GM18868 (cell line): ENCODE measurements around the gene IMPA2.
A peak's percentile ranks its signal among the peaks of the same experiment; 100 is the strongest.

Source experiments
- ATAC-seq: cut with Tn5 transposase; IDR thresholded peaks from one replicate; pipeline ENCODE4 v1.9.1; 2021; ENCODE audit warnings: mild to moderate bottlenecking, moderate library complexity; ENCODE audit not compliant: unreplicated experiment

Gene IMPA2

GRCh38 chr18:11987527-11987926, 6.2 kb downstream of the IMPA2 start:
- ATAC-seq, result no peak

- ATAC-seq, result no peak
Measured at GRCh38 chr18:11989174-11989573, 7.9 kb downstream of the IMPA2 start.

DNA sequence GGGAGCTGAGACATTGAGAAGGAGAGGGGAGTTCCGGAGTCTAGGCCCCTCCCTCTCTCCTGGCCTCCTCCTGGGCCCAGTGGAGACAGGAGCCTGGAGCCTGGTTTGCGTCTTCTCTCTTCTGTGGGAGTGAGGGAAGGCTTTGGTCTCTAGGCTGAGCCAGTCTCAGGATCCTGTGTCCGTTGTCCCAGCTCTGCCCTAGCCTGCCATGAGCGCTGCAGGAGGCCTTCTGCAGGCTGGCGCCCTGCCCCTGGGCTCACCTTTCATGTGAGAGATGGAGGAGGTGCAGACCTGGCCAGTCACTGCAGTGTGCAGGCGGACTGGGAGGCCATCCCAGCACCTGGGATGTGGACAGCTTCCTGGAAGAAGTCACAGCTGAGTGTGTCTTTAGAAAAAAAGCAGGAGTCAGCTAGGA, 8.7 kb downstream of the IMPA2 start:
- ATAC-seq, result no peak

DNA sequence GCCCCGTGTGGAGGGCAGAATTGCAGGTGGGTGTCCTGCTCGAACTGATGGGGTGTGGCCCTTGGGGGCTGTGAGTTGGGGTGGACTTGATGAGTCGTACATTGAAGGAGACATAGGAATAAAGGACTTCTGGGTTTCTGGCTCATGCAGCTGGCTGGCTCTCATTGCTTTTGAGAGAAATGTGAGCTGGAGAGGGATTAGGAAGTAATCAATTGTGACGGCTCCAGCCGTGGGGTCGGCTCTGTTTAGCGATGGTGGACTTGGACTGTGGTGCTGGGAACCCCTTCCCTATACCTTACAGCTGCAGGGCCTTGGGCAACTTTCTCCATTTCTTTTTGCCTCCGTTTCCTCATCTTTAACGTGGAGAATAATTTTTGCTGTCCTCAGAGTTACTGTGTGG, 9.2 kb downstream of the IMPA2 start:
- ATAC-seq, result no peak

GRCh38 chr18:11991021-11991795, 9.9 kb downstream of the IMPA2 start:
- no peak for ATAC-seq

- no peak for ATAC-seq
Measured at GRCh38 chr18:11992096-11992790, 10.9 kb downstream of the IMPA2 start.

DNA sequence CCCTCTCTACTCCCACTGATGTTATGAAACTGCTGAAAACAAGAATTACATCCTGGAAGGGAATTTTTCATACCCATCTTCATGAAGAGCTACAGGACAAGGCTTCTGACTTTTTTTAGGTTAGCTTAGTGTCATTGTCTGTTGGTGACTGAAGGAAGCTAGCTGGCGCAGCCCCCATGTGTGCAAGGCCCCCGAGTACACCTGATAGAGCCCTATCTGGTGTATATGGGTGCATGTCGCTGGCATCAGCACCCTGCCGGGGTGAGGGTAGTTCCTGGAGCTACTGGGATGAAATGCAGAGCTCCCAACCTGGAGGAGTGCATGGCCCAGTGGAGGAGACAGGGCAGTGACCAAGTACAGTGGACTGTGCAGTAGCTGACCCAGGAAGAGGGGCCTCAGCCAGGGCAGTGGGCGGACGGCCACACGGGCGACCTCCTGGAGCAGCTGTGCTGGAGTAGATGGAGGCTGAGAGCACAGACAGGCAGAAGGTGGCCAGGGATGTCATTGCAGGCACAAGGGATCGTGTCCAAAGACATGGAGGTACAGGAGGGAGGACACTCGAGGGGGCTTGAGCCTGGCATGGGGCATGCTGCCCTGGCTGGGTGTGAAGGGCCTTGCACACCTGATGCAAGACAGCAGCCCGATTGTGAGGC, 12.1 kb downstream of the IMPA2 start:
- no peak for ATAC-seq

GRCh38 chr18:11994336-11994702, 13.0 kb downstream of the IMPA2 start:
- no peak for ATAC-seq

DNA sequence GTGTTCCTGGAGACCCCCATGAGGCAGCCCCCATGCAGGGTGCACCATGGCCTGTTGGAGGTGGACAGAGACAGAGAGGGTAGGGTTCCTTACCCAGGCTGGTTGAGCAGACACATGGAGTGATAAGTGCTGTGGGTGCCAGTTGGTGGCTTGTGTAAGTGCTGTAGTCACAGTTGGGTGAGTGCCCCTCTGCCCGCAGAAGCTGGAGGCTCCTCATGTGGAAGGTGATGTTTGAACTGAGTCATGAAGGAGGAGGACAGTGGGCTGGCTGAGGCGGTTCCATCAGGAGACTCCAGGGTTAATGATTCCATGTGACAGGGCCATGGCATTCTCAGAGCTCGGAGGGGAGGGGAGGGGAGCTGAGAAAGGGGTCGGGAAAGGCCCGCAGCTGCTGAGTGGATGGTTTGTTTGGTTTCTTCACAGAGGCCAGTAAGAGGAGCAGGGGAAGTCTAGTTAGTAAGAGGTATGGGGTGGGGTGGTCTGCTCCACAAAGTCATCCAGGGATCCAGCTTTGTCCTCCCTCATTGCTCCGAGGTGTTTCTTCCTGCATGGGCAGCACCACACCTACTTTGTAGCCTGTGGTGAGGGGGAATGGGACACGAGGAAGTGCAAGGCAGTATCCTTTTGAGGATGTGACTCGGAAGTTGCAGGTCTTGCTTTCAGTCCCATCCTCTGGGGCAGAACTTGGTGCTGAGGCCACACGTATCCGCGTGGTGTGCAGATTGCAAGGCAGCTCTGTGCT, 13.6 kb downstream of the IMPA2 start:
- ATAC-seq, result no peak

- ATAC-seq, result peak; percentile 76
Measured at GRCh38 chr18:11995445-11996189, 14.3 kb downstream of the IMPA2 start.

- no peak for ATAC-seq
Measured at GRCh38 chr18:11996190-11996754, 15.0 kb downstream of the IMPA2 start.

DNA sequence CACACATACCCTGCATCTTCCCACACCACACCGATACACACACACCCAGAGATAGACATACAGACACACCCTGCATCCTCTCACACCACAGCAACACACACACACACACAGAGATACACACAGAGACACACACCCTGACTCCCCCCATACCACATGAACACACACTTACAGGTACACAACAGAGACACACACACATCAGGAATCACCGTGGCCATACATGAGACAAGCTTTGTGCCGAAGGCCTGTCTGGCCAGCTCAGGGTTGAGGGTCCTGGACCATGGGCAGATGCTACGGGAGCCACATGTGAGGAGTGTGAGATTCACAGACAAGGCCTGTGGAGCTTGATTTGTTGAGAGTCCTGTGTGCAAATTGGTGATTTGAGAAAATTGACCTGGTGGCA, 15.6 kb downstream of the IMPA2 start:
- ATAC-seq, result no peak

- ATAC-seq, result no peak
Measured at GRCh38 chr18:11997466-11997865, 16.2 kb downstream of the IMPA2 start.

DNA sequence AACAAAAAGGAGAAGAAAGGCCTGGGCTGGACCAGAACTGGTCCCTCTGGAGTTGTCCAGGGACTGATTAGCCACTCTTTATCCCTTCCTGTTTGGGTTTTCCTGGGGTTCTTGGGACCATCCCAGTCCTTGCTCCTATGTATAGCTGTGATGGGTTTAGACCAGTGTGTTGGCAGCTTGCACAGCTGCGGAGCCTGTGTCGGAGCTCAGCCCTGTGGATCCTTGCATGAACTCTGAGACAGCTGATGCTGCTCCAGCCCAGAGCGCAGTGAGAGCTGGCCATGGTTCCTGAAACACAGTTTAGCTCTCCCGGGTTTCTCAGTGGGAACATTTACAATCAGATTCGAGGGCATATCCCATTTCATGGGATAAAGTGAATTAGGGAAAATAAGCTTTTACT, 16.9 kb downstream of the IMPA2 start:
- no peak for ATAC-seq

GRCh38 chr18:11999429-11999828, 18.1 kb downstream of the IMPA2 start:
- ATAC-seq, result no peak

DNA sequence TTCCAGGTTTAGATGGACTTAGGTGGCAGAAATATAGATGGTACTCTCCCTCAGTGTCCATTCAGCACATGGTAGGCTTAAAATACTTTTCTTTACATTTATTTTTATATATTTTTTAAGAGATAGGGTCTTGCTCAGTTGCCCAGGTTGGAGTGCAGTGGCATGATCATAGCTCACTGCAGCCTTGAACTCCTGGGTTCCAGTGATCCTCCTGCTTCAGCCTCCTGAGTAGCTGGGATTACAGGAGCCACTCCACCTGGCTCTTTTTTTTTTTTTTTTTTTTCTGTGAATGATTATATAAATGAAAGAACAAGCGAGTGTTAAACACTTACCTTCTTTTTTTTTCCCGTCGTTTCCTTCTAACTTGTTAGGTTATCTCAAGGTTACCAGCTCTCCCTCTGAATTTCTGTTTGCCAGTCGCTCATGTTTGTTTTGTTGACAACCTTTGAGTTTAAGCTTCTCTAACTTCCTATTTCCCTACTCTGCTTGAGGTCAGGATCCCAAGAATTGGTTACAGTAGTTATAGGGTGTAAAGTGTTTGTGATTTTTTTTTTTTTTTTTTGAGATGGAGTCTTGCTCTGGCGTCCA, 18.9 kb downstream of the IMPA2 start:
- ATAC-seq, result no peak

GRCh38 chr18:12001421-12001820, 20.1 kb downstream of the IMPA2 start:
- ATAC-seq, result no peak

DNA sequence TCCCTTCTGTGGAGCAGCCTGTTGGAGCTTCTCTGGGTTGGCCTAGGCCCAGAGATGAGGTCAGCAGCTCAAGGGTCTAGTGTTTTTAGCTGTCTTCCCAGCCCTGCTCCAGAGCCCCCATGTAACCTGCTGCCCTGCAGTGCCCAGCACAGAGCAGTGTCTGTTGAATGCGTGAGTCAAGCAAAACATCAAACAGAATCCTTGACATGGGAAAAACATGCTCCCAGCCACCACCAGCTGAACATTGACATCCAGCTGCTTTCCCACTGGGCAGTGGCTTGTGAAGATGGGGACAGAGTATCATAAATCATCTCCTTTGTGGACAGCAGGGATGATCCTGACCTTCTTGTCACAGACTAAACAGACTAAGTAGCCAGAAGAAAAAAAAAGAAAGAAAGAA, 22.6 kb downstream of the IMPA2 start:
- ATAC-seq, result no peak

DNA sequence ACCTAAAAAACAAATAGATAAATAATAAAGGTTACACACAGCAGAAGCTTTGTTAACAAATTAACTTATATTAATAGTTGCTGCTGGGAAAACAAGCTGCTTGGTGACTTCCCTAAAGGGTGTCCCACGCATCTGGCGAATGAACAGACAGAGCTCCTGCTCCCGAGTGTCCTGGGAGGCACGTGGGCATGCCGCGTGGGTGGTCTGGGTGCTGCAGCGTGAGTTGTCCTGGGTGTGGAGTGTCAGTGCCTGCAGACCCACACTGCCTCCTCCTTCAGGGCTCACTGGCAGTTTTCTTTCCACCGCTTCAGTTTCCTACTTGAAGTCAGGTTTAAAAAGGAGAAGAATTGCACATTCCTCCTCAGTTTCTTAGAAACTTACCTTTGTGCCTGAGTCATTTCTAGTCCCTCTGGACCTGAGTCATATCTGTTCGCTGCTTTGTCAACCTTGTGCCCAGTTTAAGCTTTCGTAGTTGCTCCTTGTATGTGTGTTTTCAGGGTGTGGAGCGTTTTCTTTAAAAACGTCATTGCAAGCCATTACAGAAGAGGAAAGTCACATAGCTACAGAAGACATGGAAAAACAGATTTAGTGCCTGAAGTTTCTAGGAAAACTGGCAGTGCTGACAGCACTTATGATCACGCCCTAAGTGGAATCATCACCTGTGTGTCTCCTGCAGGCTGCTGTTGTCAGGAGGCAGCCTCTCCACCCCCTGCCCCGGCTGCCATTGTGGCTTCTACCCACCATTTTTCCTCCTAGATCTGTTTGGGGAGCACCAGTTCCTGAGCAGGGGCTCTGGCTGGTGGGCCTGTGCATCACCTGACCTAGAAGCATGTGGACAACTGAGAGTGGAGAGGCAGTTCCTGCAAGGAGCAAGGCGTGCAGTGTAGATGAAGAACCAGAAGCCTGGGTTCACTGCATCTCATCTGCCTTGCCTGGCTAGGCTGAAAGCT, 24.5 kb downstream of the IMPA2 start:
- peak; percentile 75 for ATAC-seq
